Activated T-cell treated with anti-CD3 and anti-CD28 coated beads, Interleukin-2, amount 50 U/mL, for 48 hours (primary cell): ENCODE results near the gene WDR18.
A peak's percentile ranks its signal among the peaks of the same experiment; 100 is the strongest.
"Not testable (repeated sequence)": the region's sequence is repeated elsewhere in the genome, so short reads cannot be mapped to it uniquely, and the experiment has no call there.

Source experiments
- DNase-seq, 2 experiments: peaks; one replicate each; pipeline ENCODE4 v3.0.0-alpha.2; 2020

WDR18 gene

DNA sequence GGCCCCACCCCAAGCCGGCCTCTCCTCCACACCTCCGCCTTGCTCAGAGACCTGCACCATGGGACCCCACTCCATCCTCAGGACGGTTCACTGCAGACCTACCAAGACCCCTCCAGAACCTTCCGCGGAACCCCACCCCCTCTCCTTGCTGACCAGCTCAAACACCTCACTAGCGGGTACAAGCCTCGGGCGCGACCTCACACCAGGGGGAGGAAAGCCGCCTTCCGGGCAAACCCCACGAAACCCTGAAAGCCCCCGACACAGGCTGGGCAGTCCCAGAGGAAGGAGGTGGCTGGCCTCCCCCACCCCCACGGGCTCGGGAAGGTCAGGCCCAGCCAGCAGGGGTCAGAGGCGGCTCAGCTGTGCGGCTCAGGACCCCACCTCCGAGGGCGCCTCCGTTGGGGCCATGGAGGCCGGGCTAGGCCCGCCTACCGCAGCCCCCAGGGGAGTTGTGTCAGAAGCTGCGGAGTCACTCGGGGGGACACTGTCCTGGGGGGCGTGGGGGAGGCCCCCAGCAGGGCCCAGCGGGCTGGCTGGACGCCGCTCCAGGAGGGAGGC lies 25.9 kb downstream of the WDR18 start:
- DNase-seq: no peak

DNA sequence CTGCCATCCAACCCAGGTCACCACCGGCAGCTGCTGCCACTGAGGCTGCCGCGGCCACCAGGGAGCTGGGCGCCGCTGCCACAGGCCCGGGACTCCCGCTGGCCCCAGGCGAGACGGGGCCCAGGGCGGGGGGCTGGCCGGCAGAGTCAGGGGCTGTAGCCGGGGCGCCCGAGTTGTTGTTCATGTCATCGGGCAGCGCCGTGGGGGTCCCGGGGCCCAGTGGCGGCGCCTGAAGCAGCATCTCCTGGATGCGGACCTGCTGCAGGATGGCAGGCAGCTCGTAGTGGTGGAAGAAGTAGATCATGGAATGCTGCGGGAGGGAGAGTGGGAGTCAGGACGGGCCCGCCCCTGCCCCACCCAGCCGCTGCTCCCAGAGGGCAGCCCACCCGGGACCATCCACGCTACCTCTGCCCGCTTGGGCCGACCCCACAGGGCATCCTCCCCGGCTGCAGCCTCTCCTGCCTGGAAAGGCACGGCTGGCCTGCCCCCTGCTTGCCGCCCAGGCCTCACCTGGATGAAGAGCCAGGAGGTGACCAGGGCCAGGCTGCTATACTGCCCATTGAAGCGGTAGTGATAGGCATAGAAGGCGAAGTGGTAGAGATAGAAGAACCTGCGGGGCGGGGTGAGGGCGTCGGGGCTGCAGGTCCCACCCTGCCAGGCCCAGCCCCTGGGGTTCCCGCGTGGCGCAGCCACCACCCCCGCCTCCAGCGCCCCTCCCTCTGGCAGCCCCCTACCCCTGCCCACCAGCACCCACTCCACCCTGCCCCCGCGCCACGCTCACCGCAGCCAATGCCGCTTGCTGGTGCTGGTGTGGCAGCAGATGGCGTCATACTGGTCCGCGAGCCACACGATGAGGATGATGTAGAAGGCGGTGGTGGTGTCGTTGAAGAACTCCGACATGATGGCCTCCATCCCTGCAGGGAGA lies 26.7 kb downstream of the WDR18 start:
- no peak for DNase-seq

DNA sequence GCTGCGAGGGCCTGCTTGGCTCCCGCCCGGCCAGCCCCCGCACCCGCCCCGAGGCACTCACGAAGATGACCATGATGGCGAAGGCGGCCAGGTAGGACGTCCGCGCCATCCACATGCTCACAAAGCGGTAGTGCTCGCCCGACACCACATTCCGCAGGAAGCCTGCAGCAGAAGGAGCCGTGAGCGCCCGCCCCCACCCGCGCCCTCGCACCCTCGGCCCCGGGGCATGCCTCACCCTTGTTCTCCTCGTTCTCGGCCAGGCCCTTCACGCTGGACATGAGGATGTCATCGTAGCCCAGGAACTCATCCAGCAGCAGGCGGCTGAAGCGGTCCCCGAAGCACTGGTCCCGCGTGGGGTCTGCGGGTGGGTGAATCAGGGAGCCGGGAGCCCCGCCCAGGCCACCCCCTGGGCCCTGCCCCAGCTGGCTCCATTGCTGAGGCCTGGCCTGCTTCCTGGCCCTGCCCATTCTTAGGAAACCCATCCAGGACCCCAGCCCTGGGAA lies 27.7 kb downstream of the WDR18 start:
- no peak for DNase-seq

DNA sequence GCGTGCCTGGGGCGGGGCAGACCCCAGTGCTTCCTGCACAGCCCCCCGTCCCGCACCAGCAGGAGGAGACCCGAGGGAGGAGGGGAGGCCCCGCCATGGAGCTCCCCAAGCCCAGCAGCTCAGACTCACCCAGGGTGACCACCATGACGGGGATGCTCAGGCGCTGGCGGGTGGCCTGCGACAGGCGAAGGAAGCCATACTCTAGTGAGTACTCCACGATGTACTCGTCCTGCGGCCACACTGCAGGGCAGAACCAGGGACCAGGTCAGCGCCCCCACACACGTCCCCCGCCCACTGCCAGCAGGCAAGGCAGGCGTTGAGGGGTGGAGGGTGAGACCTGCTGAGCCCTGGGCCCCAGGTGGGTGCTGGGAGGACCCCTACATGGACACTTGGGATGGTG lies 28.2 kb downstream of the WDR18 start:
- no peak for DNase-seq

DNA sequence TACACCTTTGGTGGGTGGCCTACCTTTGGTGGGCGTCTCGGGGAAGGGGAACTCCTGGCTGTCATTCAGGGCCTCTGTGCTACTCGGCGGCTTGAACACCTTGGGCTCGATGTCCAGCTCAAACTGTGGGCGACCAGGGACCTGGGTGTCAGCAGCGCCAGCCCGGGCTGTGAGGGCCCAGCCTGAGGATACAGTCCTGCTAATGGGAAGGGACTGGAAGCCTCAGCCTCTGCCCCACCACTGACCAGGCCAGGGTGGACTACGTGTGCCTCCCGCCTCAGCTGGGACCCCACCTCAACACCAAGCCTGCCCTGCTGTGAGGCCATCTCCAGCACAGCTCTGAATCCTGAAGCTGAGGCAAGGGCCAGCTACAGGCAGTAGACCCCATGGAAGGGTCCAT lies 29.1 kb downstream of the WDR18 start:
- DNase-seq: no peak

DNA sequence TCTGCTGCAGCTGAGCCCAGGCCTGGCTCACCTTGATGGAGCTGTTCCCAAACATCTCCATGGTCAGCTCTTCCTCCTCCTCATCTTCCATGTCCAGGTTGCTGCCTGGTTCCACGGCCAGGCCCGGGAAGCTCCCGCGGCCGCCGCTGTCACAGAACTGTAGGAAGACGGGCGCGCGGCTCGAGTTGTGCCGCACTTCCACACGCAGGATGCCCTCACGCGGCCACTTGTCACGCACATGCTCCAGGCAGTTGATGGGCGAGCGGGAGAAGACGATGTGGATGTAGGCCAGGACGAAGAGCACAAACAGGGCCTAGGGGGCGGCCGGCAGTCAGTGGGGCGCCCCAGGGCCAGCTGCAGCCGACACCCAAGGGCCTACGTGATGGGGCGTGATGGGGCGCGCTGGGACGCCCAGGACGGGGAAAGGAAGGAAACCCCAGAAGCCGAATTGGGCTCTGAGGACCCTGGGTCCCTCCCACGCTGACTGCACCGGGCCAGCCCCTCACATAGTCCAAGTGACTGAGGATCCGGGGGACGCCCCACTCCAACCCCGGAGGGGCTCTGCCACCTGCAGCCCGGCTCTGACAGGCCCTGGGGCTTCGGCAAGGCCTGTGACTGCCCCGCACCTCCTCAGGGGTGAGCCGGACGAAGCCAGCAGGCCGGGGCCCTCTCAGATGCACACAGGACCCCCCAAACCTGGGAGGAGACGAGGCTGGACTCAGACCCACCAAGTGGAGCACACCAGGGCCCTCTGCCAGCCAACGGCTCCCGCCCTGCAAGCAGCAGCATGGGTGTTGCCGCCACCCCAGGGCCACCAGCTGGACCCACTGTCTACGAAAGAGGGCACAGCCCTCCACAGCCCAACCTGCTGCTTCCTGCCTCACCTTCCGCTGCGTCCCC lies 30.3 kb downstream of the WDR18 start:
- no peak for DNase-seq

DNA sequence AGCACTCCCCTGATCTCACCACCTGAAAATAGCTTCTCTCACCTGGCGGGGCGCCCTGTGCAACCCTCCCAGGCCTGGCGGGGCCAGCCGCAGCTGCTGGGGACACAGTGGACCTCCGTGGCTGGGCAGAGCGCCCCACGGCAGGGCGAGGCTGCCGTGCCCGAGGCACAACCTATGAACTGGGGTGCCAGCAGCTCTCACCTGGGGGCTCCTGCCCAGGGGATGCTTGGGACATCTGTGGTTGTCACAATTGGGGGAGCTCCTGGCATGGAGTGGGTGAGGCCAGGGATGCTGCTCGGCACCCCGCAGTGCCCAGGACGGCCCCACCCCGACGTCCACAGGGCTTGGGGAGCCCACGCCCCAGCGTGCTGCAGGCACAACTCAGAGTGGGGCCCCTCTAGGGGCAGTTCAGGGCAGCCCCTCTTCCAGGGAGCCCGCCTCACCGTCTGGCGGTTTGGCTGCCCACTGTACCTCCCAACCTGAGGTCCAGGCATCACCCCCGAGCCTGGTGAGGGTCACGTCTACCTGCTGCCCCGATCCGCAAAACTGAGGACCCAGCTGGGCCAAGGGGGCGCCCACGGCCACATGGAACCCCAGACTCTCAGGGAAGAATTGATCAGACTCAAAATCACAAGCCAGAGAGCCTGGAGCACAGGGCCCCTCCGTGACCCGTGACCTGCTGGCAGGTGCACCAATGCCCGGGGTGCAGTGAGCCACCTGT lies 31.1 kb downstream of the WDR18 start:
- no peak for DNase-seq

DNA sequence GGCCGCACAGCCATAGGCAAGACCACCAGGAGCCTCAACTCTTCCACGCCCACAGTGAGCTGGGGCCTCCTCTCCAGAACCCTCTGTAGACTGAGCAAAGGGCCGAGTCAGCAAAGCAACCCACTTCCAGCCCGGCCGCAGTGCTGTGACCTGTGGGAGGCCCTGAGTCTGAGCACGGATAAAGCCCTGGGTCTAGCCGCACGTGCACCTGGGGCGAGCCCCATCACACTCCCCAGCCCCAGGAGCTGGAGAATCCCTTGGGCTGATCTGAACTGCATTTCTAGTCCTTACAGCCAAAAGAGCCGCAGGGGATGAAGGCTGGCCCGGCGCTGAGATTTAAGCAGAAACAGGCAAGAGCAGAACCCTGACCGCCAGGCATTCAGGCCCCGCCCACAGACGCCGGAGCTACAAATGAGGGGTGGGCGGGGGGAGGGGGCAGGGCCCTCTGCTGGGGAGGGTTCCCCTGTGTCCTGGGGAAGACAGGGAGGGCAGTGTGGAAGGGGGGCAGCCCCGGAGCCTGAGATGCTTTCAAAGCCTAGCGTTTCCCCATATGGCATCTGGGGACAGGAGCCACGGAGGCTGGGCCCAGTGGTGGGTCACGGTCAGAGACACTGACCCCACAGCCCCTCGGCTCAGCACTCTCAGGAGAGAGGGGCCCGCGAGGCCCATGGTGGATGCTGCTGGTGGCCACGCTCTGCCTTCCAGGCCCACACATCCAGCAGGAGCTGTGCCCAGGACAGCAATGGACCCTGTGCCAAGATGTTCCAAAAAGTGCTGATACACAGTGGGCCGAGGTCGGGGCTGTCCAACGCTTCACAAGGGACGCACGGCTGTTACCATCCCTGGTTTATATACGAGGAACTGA lies 31.9 kb downstream of the WDR18 start:
- no peak for DNase-seq

DNA sequence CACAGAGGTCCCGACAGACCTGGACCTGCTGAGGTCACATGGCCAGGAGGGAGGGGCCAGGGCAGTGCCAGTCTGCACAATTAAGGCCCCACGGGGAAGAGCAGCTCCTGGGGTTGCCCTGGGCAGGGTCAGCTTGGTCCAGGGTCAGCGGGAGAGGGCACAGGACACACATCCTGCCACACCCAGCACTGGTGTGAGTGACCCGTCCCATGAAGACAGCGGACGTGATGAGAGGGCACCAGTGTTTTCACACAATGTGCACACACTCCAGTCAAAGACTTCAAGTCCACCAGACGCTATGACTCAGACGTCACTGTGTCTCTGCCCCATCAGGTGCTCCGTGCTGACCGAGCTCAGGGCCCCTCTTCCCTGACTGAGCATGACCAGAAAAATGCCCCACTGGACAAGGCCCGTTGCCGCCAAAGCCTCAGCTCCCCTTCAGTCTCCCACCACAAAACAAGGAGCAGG lies 32.5 kb downstream of the WDR18 start:
- no peak for DNase-seq

DNA sequence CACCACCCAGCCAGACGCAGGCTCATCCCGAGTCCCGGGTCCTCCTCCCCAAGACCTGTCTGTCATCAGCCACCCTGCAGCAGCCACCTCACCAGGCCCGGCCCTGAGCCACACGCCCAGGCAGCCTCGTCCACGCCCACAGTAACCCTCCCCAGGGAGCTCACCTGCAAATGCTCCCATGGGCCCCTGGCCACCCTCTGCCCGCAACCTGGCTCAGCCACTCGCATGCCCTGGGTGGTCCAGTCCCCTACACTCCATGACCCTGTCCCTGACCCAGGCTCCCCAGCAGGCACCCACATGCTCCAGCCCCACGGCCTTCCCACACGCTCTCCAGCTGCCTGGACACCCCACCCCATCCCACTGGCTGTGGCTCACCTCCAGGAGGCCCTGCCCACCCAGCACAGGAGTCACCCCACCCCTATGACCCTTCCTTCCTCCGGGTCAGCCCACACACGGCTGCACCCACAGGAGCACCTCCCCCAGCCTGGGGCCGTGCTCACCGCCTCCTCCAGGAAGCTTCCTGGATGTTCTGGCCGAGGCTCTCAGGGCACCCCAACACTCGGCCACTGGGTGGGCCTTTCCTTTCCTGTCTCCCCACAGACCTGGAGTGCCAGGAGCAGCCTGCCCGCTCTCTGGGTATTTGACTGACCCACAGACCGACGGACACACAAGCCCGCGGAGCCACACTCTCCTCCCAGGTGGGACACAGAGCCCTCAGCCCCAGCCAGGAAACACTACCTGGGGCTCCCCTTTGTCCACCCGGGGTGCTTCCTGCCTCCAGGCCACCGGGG lies 33.2 kb downstream of the WDR18 start:
- no peak for DNase-seq

DNA sequence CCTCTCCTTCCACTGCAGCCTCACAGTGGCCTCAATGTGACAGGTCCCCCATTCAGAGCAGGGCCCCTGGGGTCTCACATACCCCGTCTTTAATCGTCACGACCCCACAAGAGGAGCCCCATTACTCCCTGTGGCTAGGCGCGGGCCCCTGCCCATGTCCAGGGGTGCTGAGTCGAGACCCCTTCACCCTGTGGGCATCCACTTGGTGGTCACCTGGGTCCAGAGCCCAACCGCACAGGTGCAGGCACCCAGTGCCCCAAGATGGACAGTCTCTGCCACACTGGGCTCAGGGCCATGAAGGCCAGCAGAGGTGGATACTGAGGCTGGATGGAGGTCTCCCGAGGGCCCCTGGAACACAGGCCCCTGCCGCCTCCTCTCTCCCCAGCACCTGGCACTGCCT lies 33.8 kb downstream of the WDR18 start:
- DNase-seq: no peak

DNA sequence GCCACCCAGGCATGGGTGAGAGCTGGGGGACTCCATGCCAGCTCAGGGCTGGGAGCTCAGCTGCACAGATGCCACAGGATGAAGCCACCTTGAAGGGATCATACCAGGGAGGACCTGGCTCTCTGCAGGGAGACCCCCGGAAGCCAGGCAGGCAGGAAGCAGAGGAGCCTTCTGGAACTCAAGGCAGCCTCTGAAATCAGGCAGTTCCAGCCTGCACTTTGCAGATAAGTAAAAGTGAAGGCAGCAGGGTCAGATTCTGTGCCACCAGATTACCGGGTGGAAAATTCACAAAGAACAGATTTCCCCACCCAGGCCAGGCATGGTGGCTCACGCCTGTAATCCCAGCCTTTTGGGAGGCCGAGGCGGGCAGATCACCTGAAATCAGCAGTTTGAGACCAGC lies 34.2 kb downstream of the WDR18 start:
- no peak for DNase-seq

DNA sequence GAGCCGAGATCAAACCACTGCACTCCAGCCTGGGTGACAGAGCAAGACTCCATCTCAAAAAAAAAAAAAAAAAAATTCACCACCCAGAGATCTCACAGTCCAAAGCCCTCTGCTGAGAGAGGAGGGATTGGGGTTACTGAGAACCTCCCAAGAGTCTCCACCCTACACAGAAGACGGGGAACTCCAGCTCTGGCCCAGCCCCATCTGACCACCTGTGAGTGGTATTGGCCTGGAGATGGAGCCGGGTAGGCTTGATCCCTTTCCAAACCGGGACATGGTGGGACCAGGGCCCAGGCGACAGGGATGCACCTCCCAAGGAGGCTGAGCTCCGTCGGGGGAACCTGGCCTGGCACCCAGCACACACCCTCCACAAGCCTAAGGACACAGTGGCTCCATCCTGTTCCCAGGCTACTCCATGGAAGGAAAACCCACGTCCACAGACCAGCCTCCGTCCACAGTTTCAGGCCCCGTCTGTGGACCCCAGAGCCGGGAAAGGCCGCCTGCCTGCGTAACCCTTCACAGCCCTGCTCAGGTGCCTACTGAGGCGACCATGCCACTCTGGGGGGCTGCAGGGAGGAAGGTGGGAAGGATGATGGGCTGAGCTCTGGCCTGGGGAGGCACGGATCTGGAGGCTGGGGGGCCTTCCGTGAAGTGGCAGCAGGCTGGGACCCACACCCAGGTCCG lies 34.9 kb downstream of the WDR18 start:
- DNase-seq: no peak

DNA sequence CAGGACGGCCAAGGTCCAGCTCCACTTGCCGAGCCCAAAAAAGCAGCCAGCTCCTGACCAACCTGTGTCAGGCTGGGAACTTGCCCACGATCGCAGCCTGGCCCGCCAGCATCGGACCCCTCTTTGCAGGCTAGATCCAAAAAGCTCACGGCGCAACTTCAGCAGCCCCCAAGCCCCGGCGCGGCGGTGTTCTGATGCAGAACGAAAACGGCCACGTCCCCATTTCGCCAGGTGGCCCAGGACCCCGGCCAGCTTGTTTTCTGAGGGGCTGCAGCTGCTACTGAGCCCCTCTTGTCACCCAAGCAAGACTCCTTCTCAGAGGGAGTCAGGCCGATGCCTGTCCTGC lies 35.4 kb downstream of the WDR18 start:
- DNase-seq: no peak

DNA sequence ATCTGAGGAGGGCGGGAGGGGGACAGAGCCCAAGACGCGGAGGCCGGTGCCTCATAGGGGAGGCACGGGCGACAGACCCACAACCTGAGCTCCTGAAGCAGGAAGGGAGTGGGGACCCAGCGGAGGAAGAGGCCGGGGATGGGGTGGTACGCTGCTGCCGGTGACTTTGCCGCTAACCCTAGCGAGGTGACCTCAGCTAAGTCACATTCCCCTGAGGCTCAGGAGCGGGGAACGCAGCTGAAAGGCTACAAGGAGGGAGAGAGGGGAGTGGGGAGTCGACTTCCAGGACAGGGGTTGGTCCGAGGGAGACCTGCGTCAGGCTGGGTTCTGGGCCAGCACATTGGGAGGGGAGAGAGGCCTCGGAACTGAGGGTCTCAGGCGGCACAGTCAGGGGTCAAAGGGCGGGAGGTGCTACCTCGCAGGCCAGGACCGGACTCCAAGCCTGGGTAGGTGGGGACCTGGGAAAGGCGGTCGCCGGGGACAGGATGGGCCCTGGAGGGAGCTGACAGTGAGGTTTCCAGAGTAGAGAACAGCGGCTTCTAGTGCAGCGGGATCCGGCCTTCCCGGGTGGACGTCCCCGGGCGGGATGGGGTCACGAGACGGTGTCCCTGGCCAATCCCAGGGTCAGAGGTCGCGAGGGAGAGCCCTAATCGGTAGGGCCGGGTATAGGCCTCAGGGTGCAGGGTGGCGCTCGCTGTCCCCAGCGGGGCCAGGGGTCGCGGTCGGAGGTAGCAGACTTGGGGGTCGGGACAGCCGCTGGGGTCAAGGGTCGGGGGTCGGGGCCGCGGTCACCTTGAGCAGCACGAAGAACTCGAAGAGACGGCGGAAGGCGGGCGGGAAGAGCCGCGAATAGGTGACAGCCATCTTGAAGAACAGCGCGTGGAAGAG lies 36.1 kb downstream of the WDR18 start:
- peak; percentile 53 to 58 for DNase-seq

DNA sequence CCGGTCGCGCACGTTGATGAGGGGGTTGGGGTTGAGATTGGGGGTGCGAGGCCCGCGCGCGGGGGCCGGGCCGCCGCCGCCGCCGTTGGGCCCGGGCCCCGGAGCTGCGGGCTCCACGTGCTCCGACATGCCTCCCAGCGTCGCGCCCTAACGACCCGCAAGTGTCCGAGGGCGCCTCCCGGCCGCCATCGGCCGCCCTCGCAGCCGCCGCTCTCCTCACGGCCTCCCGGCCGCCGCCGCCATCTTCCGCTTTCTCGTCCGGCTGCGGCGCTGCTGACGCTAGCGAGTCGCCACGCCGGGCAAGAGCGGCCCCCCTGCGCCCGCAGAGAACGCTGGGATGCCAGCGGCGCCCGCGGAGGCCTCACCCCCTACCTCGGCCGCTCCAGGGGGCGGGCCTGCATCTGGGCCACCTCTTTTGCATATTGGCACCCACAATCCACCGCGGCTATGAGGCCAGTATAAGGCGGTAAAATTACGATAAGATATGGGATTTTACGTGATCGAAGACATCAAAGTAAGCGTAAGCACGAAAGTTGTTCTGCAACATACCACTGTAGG lies 36.8 kb downstream of the WDR18 start, which contains the start of gene TMEM259:
Gene TMEM259, minus strand, starts transcription at position 256 of the 558 bp plus-strand sequence. Its CDS starts 127 bp downstream, at position 129.
- DNase-seq: peak; percentile 98

DNA sequence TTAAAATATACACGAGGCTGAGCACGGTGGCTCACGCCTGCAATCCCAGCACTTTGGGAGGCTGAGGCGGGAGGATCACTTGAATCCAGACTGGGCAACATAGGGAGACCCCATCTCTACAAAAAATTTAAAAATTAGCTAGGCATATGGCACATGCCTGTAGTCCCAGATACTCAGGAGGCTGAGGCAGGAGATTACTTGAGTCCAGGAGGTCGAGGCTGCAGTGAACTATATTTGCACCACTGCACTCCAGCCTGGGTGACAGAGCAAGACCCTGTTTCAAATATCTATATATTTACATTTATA lies 39.7 kb downstream of the WDR18 start:
- DNase-seq: not testable (repeated sequence)

DNA sequence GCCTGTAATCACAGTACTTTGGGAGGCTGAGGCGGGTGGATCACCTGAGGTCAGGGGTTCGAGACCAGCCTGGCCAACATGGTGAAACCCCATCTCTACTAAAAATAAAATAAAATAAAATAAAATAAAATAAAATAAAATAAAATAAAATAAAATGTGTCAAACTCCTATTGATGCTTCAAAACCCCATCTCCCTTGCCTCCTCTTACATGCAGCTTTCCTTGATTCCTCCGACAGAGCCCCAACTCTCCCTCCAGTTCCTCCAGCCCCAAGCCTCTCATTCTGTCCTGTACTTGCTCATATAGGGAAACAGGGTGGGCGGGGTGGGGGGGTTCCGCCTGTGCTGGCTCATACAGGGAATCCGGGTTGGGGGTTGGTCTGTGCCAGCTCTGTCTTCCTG lies 40.9 kb downstream of the WDR18 start:
- not testable (repeated sequence) for DNase-seq
